ENCODE data around the gene PCCA. TPM values are rescaled to one million over a fixed set of nuclear protein-coding genes. Genes with fewer than 3 reads are reported as not detected.
"Not testable (repeated sequence)": the region's sequence is repeated elsewhere in the genome, so short reads cannot be mapped to it uniquely, and the experiment has no call there.

The PCCA gene
- total and polyA plus RNA-seq, 7 donors: 18.0 to 45.6 (median 42.8) TPM

DNA sequence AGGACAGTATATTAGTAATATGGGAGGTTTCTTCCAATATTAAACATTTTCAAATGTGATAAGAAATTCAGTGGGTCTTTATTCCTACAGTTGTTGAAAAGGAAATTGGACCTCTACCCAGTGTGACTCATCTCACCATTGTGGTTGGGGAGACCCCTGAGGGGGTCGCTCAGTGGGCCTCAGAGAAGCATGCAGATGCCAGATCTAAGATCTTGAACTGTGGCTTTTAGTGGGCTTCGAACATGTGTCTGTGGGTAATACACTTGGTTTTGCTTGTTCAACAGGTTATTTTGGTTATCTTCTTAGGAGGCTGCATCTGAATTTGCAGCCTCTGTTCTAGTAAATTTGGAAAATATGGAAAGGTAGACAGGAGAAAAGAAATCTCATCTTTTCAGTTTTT is 132.3 kb downstream of the PCCA start:
- no peak overlapping the region for H3K27ac ChIP-seq
- WGBS, 2 donors: 72 to 92% methylated on average over 2 of the region's 2 CpGs
- H3K36me3 ChIP-seq: no peaks in the 10 kb centered on the region
- intact Hi-C loops (cut with DNase I): no loop called here
- no peak for TF ChIP-seq POLR2AphosphoS5 (IDR thresholded peaks at IDR 0.05)
- no peak for TF ChIP-seq EP300 (IDR thresholded peaks at IDR 0.05)
- no peaks in the 10 kb centered on the region for H3K4me1 ChIP-seq
- DNase-seq: no peak
- no peaks in the 10 kb centered on the region for H3K27me3 ChIP-seq
- no peak overlapping the region for H3K4me3 ChIP-seq
- H3K9me3 ChIP-seq: no peaks in the 10 kb centered on the region

DNA sequence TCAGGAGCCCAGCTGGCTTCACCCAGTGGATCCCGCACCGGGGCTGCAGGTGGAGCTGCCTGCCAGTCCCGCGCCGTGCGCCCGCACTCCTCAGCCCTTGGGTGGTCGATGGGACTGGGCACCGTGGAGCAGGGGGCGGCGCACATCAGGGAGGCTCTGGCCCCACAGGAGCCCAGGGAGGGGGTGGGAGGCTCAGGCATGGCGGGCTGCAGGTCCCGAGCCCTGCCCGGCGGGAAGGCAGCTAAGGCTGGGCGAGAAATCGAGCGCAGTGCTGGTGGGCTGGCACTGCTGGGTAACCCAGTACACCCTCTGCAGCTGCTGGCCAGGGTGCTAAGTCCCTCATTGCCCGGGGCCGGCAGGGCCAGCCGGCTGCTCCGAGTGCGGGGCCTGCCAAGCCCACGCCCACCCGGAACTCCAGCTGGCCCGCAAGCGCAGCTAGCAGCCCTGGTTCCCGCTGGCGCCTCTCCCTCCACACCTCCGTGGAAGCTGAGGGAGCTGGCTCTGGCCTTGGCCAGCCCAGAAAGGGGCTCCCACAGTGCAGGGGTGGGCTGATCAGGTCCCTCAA is 135.2 kb downstream of the PCCA start:
- DNase-seq; H3K4me1 ChIP-seq; H3K36me3 ChIP-seq; H3K9me3 ChIP-seq; H3K27me3 ChIP-seq; H3K27ac ChIP-seq; H3K4me3 ChIP-seq; intact Hi-C loops (cut with DNase I): not testable (repeated sequence)
- WGBS, 2 donors: 93 to 97% methylated on average over 30 of the region's 30 CpGs

DNA sequence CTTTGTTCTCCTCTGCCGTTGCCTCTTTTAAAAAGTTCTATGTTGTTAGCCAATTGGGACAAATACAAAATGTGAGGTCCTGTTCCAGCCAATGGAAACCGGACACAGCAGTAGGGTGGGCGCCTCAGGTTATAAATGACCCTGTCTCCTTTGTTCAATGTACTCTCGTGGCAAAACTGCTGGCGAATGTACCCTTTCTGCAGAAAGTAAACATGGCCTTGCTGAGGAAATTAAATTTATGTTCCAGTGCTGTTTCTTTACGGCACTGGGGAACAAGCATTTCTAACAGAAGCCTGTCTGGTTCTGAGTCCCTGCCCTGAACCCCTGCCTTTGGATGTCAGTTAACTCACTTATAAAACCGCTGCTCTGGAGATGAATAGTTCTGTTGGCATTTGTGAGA is 140.7 kb downstream of the PCCA start:
- Histone ChIP-seq H3K36me3 (no peaks in the 10 kb centered on the region), H3K27ac (no peak overlapping the region), H3K4me1 (peaks cover 0 to 6% (median 3%) of the 10 kb centered on the region in 4 donors), H3K4me3 (no peak overlapping the region), H3K27me3 (no peaks in the 10 kb centered on the region), H3K9me3 (no peaks in the 10 kb centered on the region)
- no peak for DNase-seq
- TF ChIP-seq, protein P1, sequence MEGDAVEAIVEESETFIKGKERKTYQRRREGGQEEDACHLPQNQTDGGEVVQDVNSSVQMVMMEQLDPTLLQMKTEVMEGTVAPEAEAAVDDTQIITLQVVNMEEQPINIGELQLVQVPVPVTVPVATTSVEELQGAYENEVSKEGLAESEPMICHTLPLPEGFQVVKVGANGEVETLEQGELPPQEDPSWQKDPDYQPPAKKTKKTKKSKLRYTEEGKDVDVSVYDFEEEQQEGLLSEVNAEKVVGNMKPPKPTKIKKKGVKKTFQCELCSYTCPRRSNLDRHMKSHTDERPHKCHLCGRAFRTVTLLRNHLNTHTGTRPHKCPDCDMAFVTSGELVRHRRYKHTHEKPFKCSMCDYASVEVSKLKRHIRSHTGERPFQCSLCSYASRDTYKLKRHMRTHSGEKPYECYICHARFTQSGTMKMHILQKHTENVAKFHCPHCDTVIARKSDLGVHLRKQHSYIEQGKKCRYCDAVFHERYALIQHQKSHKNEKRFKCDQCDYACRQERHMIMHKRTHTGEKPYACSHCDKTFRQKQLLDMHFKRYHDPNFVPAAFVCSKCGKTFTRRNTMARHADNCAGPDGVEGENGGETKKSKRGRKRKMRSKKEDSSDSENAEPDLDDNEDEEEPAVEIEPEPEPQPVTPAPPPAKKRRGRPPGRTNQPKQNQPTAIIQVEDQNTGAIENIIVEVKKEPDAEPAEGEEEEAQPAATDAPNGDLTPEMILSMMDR (IDR thresholded peaks at IDR 0.05): no peak
- TF ChIP-seq POLR2A (IDR thresholded peaks at IDR 0.05) (no peak), EP300 (IDR thresholded peaks at IDR 0.05) (no peak), POLR2AphosphoS5 (IDR thresholded peaks at IDR 0.05) (no peak)
- 20 to 71% methylated on average over 7 of the region's 7 CpGs for WGBS, 2 donors
- intact Hi-C loops (cut with DNase I): no loop called here

DNA sequence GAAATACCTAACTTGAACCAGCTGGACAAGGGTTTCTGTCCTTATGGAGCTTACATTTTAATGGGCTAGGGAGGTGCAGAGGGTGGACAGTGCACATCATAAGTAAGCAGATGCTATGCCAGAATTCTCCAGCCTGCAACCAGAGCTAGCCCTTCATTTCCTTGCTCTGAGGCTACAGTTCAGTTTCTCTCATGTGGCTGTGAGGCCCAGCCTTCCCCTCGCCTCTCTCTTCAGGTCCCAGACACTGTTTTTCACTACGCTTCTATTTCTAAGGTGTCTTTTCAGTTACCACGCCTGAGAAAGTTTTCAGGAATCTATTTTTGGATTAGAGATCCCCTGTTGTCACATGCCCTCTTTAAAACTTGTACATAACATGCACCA is 141.9 kb downstream of the PCCA start:
- no peak overlapping the region for H3K27ac ChIP-seq
- no peaks in the 10 kb centered on the region for H3K9me3 ChIP-seq
- no peak overlapping the region for H3K4me3 ChIP-seq
- intact Hi-C loops (cut with DNase I): no loop called here
- 81 to 86% methylated on average over 3 of the region's 3 CpGs for WGBS, 2 donors
- no peak for TF ChIP-seq POLR2AphosphoS5 (IDR thresholded peaks at IDR 0.05)
- H3K36me3 ChIP-seq: no peaks in the 10 kb centered on the region
- no peaks in the 10 kb centered on the region for H3K27me3 ChIP-seq
- DNase-seq: no peak
- H3K4me1 ChIP-seq: peaks cover 0 to 6% (median 5%) of the 10 kb centered on the region in 4 donors

DNA sequence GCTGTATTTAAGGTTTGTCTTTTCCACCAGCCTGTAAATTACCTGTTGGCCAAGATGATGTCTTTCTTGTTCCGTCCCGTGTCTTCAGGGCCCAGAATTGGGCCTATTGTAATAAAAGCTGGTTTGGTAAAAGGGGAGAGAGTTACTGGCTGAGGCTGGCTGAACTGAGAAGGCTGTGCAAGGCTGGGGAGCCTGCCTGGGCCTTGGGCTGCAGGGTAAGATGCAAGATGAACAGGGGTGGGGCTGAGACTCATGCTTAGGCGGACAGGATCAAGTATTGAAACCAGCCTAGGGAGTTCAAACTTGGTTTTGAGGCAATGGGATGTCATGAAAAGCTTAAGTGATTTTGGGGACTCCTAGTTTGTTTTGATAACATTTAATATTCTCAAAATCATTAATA is 142.3 kb downstream of the PCCA start:
- TF ChIP-seq POLR2AphosphoS5 (IDR thresholded peaks at IDR 0.05) (no peak), POLR2A (IDR thresholded peaks at IDR 0.05) (no peak), EP300 (IDR thresholded peaks at IDR 0.05) (no peak)
- TF ChIP-seq, protein P1 (IDR thresholded peaks at IDR 0.05): no peak
- Histone ChIP-seq H3K4me3 (no peak overlapping the region), H3K9me3 (no peaks in the 10 kb centered on the region), H3K27ac (no peak overlapping the region), H3K27me3 (no peaks in the 10 kb centered on the region), H3K36me3 (no peaks in the 10 kb centered on the region), H3K4me1 (peaks cover 0 to 6% (median 5%) of the 10 kb centered on the region in 4 donors)
- WGBS, 2 donors: 87 to 90% methylated on average over 3 of the region's 3 CpGs
- intact Hi-C loops (cut with DNase I): no loop called here
- no peak for DNase-seq

DNA sequence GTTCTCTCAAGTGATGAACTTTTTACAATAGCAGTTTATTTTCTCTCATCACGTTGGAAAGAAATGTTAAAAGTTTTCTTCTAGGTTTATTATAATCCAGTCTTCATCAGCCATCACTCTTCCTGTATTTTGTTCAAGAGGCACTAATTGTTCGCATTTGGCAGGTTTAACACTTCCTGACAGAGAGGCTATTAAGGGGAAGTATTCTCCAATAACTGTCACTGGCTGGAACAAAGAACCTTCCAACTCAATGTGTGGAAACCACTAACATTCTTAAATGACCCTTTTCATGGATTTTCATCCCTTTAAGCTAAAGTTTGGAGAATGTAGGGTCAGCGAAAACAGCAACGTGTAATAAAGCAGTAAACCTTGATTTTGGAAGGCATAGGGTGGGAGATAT is 145.1 kb downstream of the PCCA start:
- DNase-seq: no peak
- H3K27me3 ChIP-seq: no peaks in the 10 kb centered on the region
- H3K9me3 ChIP-seq: no peaks in the 10 kb centered on the region
- peaks cover 0 to 6% (median 5%) of the 10 kb centered on the region in 4 donors for H3K4me1 ChIP-seq
- H3K4me3 ChIP-seq: no peak overlapping the region
- WGBS, 2 donors: 72% methylated on average over 4 of the region's 4 CpGs
- H3K36me3 ChIP-seq: no peaks in the 10 kb centered on the region
- intact Hi-C loops (cut with DNase I): loop anchor here (2.0 kb wide), 1 partner anchor 577 kb away; no protein-coding TSS in a partner anchor
- no peak for TF ChIP-seq EP300 (IDR thresholded peaks at IDR 0.05)
- no peak for TF ChIP-seq POLR2A (IDR thresholded peaks at IDR 0.05)
- TF ChIP-seq, protein P1 (IDR thresholded peaks at IDR 0.05): no peak
- no peak overlapping the region for H3K27ac ChIP-seq
